ENCODE measurements around the gene TAC4.

DNA sequence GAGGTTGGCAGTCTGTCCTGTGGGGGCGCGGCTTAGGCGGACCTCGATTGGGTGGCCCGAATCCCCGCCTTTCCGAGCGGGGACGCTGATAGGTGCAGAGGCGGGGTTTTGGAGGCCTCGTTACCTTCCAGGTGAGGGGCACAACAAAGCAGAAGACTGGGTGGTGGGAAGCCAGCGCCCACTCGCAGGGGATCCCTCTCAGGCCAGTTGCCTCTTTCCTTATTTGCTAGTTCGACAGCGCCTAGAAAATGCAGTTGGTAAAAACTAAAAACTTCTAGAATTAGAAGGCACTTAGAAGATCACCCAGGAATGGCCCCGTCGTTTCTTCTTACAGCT, 58.7 kb downstream of the TAC4 start:
- TF ChIP-seq, protein P1, sequence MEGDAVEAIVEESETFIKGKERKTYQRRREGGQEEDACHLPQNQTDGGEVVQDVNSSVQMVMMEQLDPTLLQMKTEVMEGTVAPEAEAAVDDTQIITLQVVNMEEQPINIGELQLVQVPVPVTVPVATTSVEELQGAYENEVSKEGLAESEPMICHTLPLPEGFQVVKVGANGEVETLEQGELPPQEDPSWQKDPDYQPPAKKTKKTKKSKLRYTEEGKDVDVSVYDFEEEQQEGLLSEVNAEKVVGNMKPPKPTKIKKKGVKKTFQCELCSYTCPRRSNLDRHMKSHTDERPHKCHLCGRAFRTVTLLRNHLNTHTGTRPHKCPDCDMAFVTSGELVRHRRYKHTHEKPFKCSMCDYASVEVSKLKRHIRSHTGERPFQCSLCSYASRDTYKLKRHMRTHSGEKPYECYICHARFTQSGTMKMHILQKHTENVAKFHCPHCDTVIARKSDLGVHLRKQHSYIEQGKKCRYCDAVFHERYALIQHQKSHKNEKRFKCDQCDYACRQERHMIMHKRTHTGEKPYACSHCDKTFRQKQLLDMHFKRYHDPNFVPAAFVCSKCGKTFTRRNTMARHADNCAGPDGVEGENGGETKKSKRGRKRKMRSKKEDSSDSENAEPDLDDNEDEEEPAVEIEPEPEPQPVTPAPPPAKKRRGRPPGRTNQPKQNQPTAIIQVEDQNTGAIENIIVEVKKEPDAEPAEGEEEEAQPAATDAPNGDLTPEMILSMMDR (conservative IDR thresholded peaks at IDR 0.05): no peak
- TF ChIP-seq ZFX (IDR thresholded peaks at IDR 0.05): no peak

All from C4-2B (cell line).